K562 (cell line): ENCODE data around the gene MRM2. TPM values are rescaled to one million over a fixed set of nuclear protein-coding genes. Genes with fewer than 3 reads are reported as not detected.
A peak's percentile ranks its signal among the peaks of the same experiment; 100 is the strongest.

ENCODE experiments used
- ATAC-seq: fragments of 200-7000 bp; cut with Tn5 transposase; 3 replicates; pipeline ENCODE4 v1.9.1; 2020; ENCODE audit warnings: moderate library complexity
- BruUV-seq: library from RNA; stranded (reverse); fragments of 400-500 nt; replicated peaks from 2 replicates; lab custom pipeline; 2021; lab: Mats Ljungman, UMichigan
- CTCF ChIA-PET: fragments of 300-600 bp; formaldehyde crosslinking; extraction: SDS; loops from one replicate; lab custom pipeline; 2021; ENCODE audit warnings: low intra/inter-chr PET ratio; lab: Yijun Ruan, JAX
- POLR2A ChIA-PET: fragments of 300-600, 350-650 bp; sonication (Branson Sonifier 250); formaldehyde crosslinking; extraction: SDS; loops from one replicate; lab custom pipeline; 2021; ENCODE audit warnings: antibody characterized with exemption, inconsistent platforms; lab: Yijun Ruan, JAX
- DNase-seq, 4 experiments: peaks; one replicate each; pipeline versions ENCODE4 v3.0.0 to v3.0.0-alpha.2; 2011 to 2018; ENCODE audit warnings: low spot score in 3 of 4, mixed read lengths in 3 of 4; ENCODE audit errors: extremely low read depth in 1 of 4
- FAIRE-seq: peaks from 2 replicates; lab custom pipeline; 2011; peaks lifted over from hg19 to GRCh38; lab: Jason Lieb, UNC
- H2AFZ ChIP-seq: 2 replicates; pipeline ENCODE4 v1.6.0; 2011; ENCODE audit warnings: low read depth, low read length, control low read depth, inconsistent platforms
- H3K27ac ChIP-seq: fragments of 200-600 bp; 3 replicates; pipeline ENCODE4 v1.8.0; 2011; ENCODE audit warnings: low read depth, mild to moderate bottlenecking, control low read depth, inconsistent platforms, low read length, moderate library complexity, mixed read lengths; ENCODE audit errors: extremely low read depth
- H3K27me3 ChIP-seq, 2 experiments: fragments of 300-600 bp in 1 of 2; 2 replicates in 1 of 2; 3 replicates in 1 of 2; pipeline versions ENCODE4 v1.6.0 to v1.8.0; 2011; ENCODE audit warnings: inconsistent platforms in 2 of 2, low read length in 2 of 2, mild to moderate bottlenecking in 1 of 2, mixed read lengths in 1 of 2, moderate library complexity in 1 of 2; ENCODE audit not compliant: control insufficient read depth in 2 of 2, insufficient read depth in 2 of 2
- H3K36me3 ChIP-seq: fragments of 300-600 bp; 3 replicates; pipeline ENCODE4 v1.8.0; 2011; ENCODE audit warnings: mild to moderate bottlenecking, low read length, inconsistent platforms; ENCODE audit not compliant: control insufficient read depth, insufficient read depth
- H3K4me1 ChIP-seq, 2 experiments: fragments of 200-600 bp in 1 of 2; replicated peaks in 1 of 2; 2 replicates in 1 of 2; 3 replicates in 1 of 2; pipeline versions ENCODE4 v1.5.1 to v1.8.0; 2011; ENCODE audit warnings: inconsistent platforms in 2 of 2, low read length in 2 of 2, mild to moderate bottlenecking in 1 of 2, mixed read lengths in 1 of 2, moderate library complexity in 1 of 2; ENCODE audit not compliant: control insufficient read depth in 2 of 2, insufficient read depth in 2 of 2
- H3K4me2 ChIP-seq: 2 replicates; pipeline ENCODE4 v1.6.1; 2011; ENCODE audit warnings: low read length, control low read depth, inconsistent platforms, mixed read lengths; ENCODE audit not compliant: insufficient read depth
- H3K4me3 ChIP-seq: fragments of 200-600 bp; sonication (generic), shearing (Covaris generic); 2 replicates; pipeline ENCODE4 v1.5.1; 2016; ENCODE audit warnings: control low read depth, inconsistent platforms
- H3K79me2 ChIP-seq: fragments of 200-600 bp; 3 replicates; pipeline ENCODE4 v1.8.0; 2011; ENCODE audit warnings: low read length, inconsistent platforms; ENCODE audit not compliant: control insufficient read depth, insufficient read depth
- H3K9ac ChIP-seq, 2 experiments: 2 replicates each; pipeline versions ENCODE4 v1.6.0 to v1.6.1; 2011; ENCODE audit warnings: low read depth in 2 of 2, low read length in 2 of 2, control low read depth in 1 of 2, inconsistent platforms in 1 of 2, mild to moderate bottlenecking in 1 of 2, mixed read lengths in 1 of 2; ENCODE audit not compliant: insufficient read depth in 1 of 2
- H3K9me1 ChIP-seq: one replicate; pipeline ENCODE4 v1.6.0; 2011; ENCODE audit warnings: inconsistent platforms, mild to moderate bottlenecking, low read length, moderate library complexity; ENCODE audit not compliant: control insufficient read depth, insufficient read depth
- H3K9me3 ChIP-seq: replicated peaks from 2 replicates; pipeline ENCODE4 v1.5.1; 2011; ENCODE audit warnings: low read depth, low read length, inconsistent platforms; ENCODE audit not compliant: control insufficient read depth, insufficient read depth
- H4K20me1 ChIP-seq: replicated peaks from 2 replicates; pipeline ENCODE4 v1.6.1; 2011; ENCODE audit warnings: low read length, inconsistent platforms, mixed read lengths; ENCODE audit not compliant: control insufficient read depth, insufficient read depth
- CC2D1A ChIP-seq: fragments of 450-650 bp; IDR thresholded peaks from 2 replicates; pipeline ENCODE4 v1.6.1; 2017; ENCODE audit warnings: mild to moderate bottlenecking
- DDX20 ChIP-seq: fragments of 450-650 bp; IDR thresholded peaks from 2 replicates; pipeline ENCODE4 v1.6.1; 2016; ENCODE audit warnings: missing genetic modification characterization, low read depth, mild to moderate bottlenecking, missing compliant biosample characterization, moderate library complexity
- EP300 ChIP-seq: IDR thresholded peaks from 2 replicates; pipeline ENCODE4 v1.6.1; 2012; ENCODE audit warnings: low read length, improper control_type of control experiment
- HDAC3 ChIP-seq: fragments of 450-650 bp; IDR thresholded peaks from 2 replicates; pipeline ENCODE4 v1.6.1; 2018; ENCODE audit warnings: borderline replicate concordance, mild to moderate bottlenecking, moderate library complexity; ENCODE audit not compliant: partially characterized antibody
- PHB2 ChIP-seq: fragments of 450-650 bp; IDR thresholded peaks from 2 replicates; pipeline ENCODE4 v1.6.1; 2017; ENCODE audit warnings: low read depth
- RBFOX2 ChIP-seq: fragments of 200-400 bp; formaldehyde crosslinking; IDR thresholded peaks from 2 replicates; pipeline ENCODE4 v1.6.1; 2017; ENCODE audit warnings: low read depth, mild to moderate bottlenecking, low read length, moderate library complexity
- ZNF124 ChIP-seq: sonication (generic); formaldehyde crosslinking; IDR thresholded peaks from 2 replicates; pipeline ENCODE4 v1.8.1; 2022; ENCODE audit warnings: missing genetic modification reagents
- ZNF668 ChIP-seq: fragments of 250-450 bp; sonication (Bioruptor Pico); IDR thresholded peaks from 2 replicates; pipeline ENCODE4 v1.8.0; 2022; ENCODE audit warnings: mild to moderate bottlenecking, inconsistent platforms
- WGBS: fragments of 100-300 bp; shearing (Covaris generic); methylation state at CpG from one replicate; pipeline ENCODE4 v1.1.6; 2016; ENCODE audit warnings: low coverage, mixed read lengths; ENCODE audit not compliant: insufficient coverage; ENCODE audit errors: missing lambda C conversion rate; 5-methylcytosine and 5-hydroxymethylcytosine counted together
- in situ Hi-C: fragments of 300-500 bp; cut with MboI; formaldehyde crosslinking; loops from 4 replicates; pipeline ENCODE4 v1.15.0; 2018; ENCODE audit warnings: inconsistent platforms, mixed read lengths
- intact Hi-C: fragments of 100-400 bp; cut with micrococcal nuclease; formaldehyde crosslinking; loops from 2 replicates; pipeline ENCODE4 v1.14.2; 2022
- polyA plus RNA-seq, 8 experiments: library from polyadenylated mRNA; depleted of rRNA in 4 of 8; stranded (reverse) in 5 of 8; unstranded in 3 of 8; fragments of >200 nt; fragmentation: Nextera tagmentation in 2 of 8; fragmentation: Illumina TruSeq in 1 of 8; extraction: Ambion mirVana in 2 of 8; extraction: Trizol in 1 of 8; gene quantifications; 2 replicates each; pipeline versions ENCODE4 v1.2.1 to v1.2.3, GENCODE V29; 2011 to 2014; ENCODE audit warnings: inconsistent platforms in 1 of 8, missing spikeins in 1 of 8
- total RNA-seq, 7 experiments: library from RNA; depleted of rRNA in 6 of 7; stranded (reverse); fragments of >200 nt in 6 of 7; fragmentation: Illumina TruSeq in 2 of 7; extraction: Trizol in 2 of 7; gene quantifications; 2 replicates each; pipeline versions ENCODE4 v1.2.1 to v1.2.3, GENCODE V29; 2011 to 2021; ENCODE audit warnings: low replicate concordance in 1 of 7
- TF ChIP-seq, protein P1 (sequence below): IDR thresholded peaks from 2 replicates; pipeline ENCODE4 v1.6.1; 2011; ENCODE audit warnings: borderline replicate concordance, low read depth, mild to moderate bottlenecking, moderate library complexity, low read length; ENCODE audit not compliant: insufficient read depth, poor library complexity, severe bottlenecking

Gene MRM2
- total and polyA plus RNA-seq, 9 of the 15 experiments (the other 6 are each of a cell fraction or from before 2014, with no cell fraction given): 32.4 to 116 (median 50.5) TPM

DNA sequence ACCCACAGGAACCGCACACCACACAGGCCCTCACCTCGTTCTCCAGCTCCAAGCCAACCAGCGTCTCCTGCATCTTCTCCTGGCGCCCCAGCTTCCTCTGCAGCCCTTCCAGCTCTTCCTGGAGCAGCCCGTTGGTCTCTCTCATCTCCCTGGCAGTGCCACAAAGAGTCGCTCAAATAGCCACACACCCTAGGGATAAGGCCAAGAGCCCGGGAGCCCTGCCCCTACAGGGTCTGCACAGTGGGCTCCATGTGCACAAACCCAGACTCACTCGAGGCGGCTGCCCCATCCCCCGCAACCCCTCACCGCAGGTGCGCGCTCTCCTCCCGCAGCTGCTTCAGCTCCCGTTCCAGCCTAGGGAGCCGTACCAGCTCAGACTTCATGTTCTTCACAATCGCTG lies 26.2 kb downstream of the MRM2 start:
- ATAC-seq (no peak), DNase-seq (no peak), FAIRE-seq (no peak)
- Histone ChIP-seq H3K9ac (no peak overlapping the region; a peak in 1 of 4 replicates), H3K27ac (no peak overlapping the region), H3K36me3 (peaks cover 83% of the 10 kb centered on the region; the same call in 2 of the 3 replicates), H3K79me2 (no peaks in the 10 kb centered on the region), H3K4me3 (no peak overlapping the region), H4K20me1 (no peaks in the 10 kb centered on the region), H3K4me1 (no peaks in the 10 kb centered on the region), H3K27me3 (no peaks in the 10 kb centered on the region), H3K9me1 (no peaks in the 10 kb centered on the region), H3K4me2 (no peak overlapping the region), H3K9me3 (0 out of 2 replicates have a peak, but pooled peaks cover 2% of the 10 kb centered on the region), H2AFZ (no peak overlapping the region)
- TF ChIP-seq RBFOX2: 0 out of 2 replicates have a peak, but pooled peaks have one; percentile 11
- no peak for TF ChIP-seq ZNF124 (CRISPR knock-in tag)
- TF ChIP-seq DDX20 (tag): no peak
- no peak for TF ChIP-seq HDAC3
- TF ChIP-seq CC2D1A: no peak
- TF ChIP-seq PHB2: no peak
- TF ChIP-seq, protein P1, sequence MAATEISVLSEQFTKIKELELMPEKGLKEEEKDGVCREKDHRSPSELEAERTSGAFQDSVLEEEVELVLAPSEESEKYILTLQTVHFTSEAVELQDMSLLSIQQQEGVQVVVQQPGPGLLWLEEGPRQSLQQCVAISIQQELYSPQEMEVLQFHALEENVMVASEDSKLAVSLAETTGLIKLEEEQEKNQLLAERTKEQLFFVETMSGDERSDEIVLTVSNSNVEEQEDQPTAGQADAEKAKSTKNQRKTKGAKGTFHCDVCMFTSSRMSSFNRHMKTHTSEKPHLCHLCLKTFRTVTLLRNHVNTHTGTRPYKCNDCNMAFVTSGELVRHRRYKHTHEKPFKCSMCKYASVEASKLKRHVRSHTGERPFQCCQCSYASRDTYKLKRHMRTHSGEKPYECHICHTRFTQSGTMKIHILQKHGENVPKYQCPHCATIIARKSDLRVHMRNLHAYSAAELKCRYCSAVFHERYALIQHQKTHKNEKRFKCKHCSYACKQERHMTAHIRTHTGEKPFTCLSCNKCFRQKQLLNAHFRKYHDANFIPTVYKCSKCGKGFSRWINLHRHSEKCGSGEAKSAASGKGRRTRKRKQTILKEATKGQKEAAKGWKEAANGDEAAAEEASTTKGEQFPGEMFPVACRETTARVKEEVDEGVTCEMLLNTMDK: no peak
- no peak for TF ChIP-seq ZNF668
- no peak for TF ChIP-seq EP300
- POLR2A ChIA-PET: interaction anchor here (0.6 kb wide), 1 partner anchor 58 kb away, joined by 3 read pairs; no protein-coding TSS in a partner anchor
- CTCF ChIA-PET: no interaction called here
- intact Hi-C loops: no loop called here
- in situ Hi-C loops: no loop called here
- 91% methylated on average over 14 of the region's 17 CpGs for WGBS
- BruUV-seq: no TSS peak
